Activated CD8-positive, alpha-beta T cell treated with anti-CD3 and anti-CD28 coated beads for 36 hours (primary cell): ENCODE measurements around the gene LAMTOR2. TPM values are rescaled to one million over a fixed set of nuclear protein-coding genes. Genes with fewer than 3 reads are reported as not detected.

Source experiments
- ATAC-seq: fragments of 200-7000 bp; cut with Tn5 transposase; one replicate; pipeline ENCODE4 v1.10.0; 2021; ENCODE audit warnings: mild to moderate bottlenecking, moderate library complexity
- CTCF ChIA-PET: fragments of 350-600 bp; sonication (Branson Sonifier 250); formaldehyde crosslinking; loops from one replicate; lab custom pipeline; 2021; ENCODE audit warnings: antibody characterized with exemption; lab: Charles Lee
- POLR2A ChIA-PET: fragments of 350-600 bp; sonication (Branson Sonifier 250); formaldehyde crosslinking; loops from one replicate; lab custom pipeline; 2021; ENCODE audit warnings: antibody characterized with exemption; lab: Charles Lee
- DNase-seq: peaks from one replicate; pipeline ENCODE4 v3.0.0-alpha.2; 2020
- H3K27ac Mint-ChIP-seq: one replicate; pipeline ENCODE4 v1.8.0; 2021; ENCODE audit warnings: mild to moderate bottlenecking, mixed read lengths
- H3K27me3 Mint-ChIP-seq: one replicate; pipeline ENCODE4 v1.8.0; 2021; ENCODE audit warnings: mixed read lengths
- H3K36me3 Mint-ChIP-seq: one replicate; pipeline ENCODE4 v1.8.0; 2021; ENCODE audit warnings: low read depth, mixed read lengths
- H3K4me1 Mint-ChIP-seq: one replicate; pipeline ENCODE4 v1.8.0; 2021; ENCODE audit warnings: low read depth, mixed read lengths
- H3K4me3 Mint-ChIP-seq: one replicate; pipeline ENCODE4 v1.8.0; 2021; ENCODE audit warnings: mild to moderate bottlenecking, moderate library complexity, mixed read lengths
- H3K9me3 Mint-ChIP-seq: one replicate; pipeline ENCODE4 v1.8.0; 2021; ENCODE audit warnings: mixed read lengths
- intact Hi-C: fragments of 100-400 bp; cut with micrococcal nuclease; formaldehyde crosslinking; loops from one replicate; pipeline ENCODE4 v1.10.0; 2022
- total RNA-seq, 2 experiments: library from RNA; stranded (reverse); gene quantifications; one replicate each; pipeline ENCODE4 v1.2.3, GENCODE V29; 2021
- TF ChIP-seq, protein P1 (sequence below): fragments of 200-600 bp; IDR thresholded peaks from one replicate; pipeline ENCODE4 v1.8.0; 2022; ENCODE audit warnings: antibody characterized with exemption, mild to moderate bottlenecking

LAMTOR2 gene
- total RNA-seq, 2 experiments from 2014 or later, result 48.9 to 49.4 TPM

DNA sequence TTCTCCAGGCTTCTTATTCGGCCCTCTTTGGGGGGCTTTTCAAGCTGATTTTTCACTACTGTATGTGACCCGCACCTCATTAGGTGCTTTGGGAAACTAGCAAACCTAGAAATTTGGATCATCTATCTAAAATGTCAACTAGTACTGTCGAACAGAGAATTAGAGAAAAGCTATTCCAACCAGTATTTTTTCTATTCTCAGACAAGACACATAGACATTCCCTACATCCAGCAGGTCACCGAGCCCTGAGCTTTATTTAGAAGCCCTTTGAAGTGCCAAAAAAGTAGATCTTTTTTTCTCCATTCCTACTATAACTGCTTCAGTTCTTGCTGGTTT is 33.5 kb upstream of the LAMTOR2 start:
- H3K27me3 Mint-ChIP-seq, result peaks cover 5% of the 10 kb centered on the region
- ATAC-seq, result no peak
- H3K4me1 Mint-ChIP-seq, result peaks cover 25% of the 10 kb centered on the region
- peak overlapping the region; percentile 94 for H3K27ac Mint-ChIP-seq
- intact Hi-C loops, result loop anchor here (2.0 kb wide), 1 partner anchor 34 kb away; the partner anchor contains the start of gene LAMTOR2
- CTCF ChIA-PET, result interaction anchor here (1.3 to 5.9 kb wide), 4 partner anchors 31 to 109 kb away, joined by 4 to 26 read pairs (median 6); no protein-coding TSS in a partner anchor
- POLR2A ChIA-PET, result interaction anchor here (0.5 to 2.8 kb wide), 12 partner anchors 11 to 279 kb away, joined by 3 to 17 read pairs (median 3); no protein-coding TSS in a partner anchor
- H3K36me3 Mint-ChIP-seq, result peaks cover 28% of the 10 kb centered on the region
- DNase-seq, result no peak
- TF ChIP-seq, protein P1, sequence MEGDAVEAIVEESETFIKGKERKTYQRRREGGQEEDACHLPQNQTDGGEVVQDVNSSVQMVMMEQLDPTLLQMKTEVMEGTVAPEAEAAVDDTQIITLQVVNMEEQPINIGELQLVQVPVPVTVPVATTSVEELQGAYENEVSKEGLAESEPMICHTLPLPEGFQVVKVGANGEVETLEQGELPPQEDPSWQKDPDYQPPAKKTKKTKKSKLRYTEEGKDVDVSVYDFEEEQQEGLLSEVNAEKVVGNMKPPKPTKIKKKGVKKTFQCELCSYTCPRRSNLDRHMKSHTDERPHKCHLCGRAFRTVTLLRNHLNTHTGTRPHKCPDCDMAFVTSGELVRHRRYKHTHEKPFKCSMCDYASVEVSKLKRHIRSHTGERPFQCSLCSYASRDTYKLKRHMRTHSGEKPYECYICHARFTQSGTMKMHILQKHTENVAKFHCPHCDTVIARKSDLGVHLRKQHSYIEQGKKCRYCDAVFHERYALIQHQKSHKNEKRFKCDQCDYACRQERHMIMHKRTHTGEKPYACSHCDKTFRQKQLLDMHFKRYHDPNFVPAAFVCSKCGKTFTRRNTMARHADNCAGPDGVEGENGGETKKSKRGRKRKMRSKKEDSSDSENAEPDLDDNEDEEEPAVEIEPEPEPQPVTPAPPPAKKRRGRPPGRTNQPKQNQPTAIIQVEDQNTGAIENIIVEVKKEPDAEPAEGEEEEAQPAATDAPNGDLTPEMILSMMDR, result no peak
- peak overlapping the region; percentile 82 for H3K4me3 Mint-ChIP-seq
- no peaks in the 10 kb centered on the region for H3K9me3 Mint-ChIP-seq

DNA sequence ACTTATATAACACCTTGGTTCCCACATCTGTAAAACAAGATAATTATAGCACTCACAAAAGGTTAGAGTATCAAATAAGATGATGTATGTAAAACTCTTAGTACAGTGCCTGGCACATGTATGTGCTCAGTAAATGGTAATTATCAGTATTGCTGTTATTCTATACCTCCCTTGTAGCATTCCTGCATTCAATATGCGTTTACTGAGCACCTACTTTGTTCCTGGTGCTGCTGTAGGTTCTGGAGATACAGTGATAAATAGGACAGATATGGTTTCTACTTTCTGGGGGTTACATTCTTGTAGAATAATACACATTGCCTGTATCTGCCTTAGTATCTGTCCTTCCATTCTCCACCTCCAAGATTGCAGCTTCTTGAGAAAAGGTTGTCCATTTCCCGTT is 32.6 kb upstream of the LAMTOR2 start:
- peaks cover 25% of the 10 kb centered on the region for H3K36me3 Mint-ChIP-seq
- ChIA-PET CTCF (interaction anchor here (0.9 to 5.9 kb wide), 3 partner anchors 31 to 108 kb away, joined by 3 to 26 read pairs (median 4); no protein-coding TSS in a partner anchor), POLR2A (interaction anchor here (0.6 to 2.0 kb wide), 6 partner anchors 9 to 88 kb away, joined by 3 to 5 read pairs (median 4); no protein-coding TSS in a partner anchor)
- ATAC-seq (no peak), DNase-seq (no peak)
- H3K9me3 Mint-ChIP-seq, result no peaks in the 10 kb centered on the region
- TF ChIP-seq, protein P1, result no peak
- no peak overlapping the region for H3K27ac Mint-ChIP-seq
- intact Hi-C loops, result loop anchor here (2.0 kb wide), 1 partner anchor 33 kb away; the partner anchor contains the start of gene LAMTOR2
- H3K4me1 Mint-ChIP-seq, result peaks cover 23% of the 10 kb centered on the region
- peak overlapping the region; percentile 26 for H3K4me3 Mint-ChIP-seq
- peaks cover 5% of the 10 kb centered on the region for H3K27me3 Mint-ChIP-seq

DNA sequence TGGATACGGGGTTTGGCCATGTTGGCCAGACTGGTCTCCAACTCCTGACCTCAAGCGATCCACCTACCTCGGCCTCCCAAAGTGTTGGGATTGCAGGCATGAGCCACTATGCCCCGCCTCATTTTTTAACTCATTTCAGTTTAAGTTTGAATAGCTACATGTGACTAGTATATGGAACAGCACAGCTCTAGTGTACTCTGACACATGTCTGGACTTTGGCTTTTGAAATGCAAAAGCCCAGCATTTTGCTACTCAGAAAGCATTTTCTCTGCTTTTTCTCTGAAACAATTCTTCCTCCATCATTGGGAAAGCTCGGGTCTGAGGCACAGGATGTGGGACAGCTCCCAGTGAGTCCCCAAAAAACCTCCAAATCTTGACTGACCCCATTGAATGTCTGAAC is 29.8 kb upstream of the LAMTOR2 start:
- Mint-ChIP-seq H3K4me1 (peaks cover 11% of the 10 kb centered on the region), H3K36me3 (peaks cover 7% of the 10 kb centered on the region), H3K27me3 (peaks cover 5% of the 10 kb centered on the region), H3K27ac (no peak overlapping the region), H3K9me3 (no peaks in the 10 kb centered on the region), H3K4me3 (no peak overlapping the region)
- ATAC-seq (no peak), DNase-seq (no peak)
- intact Hi-C loops, result no loop called here
- POLR2A ChIA-PET, result no interaction called here
- CTCF ChIA-PET, result interaction anchor here (0.9 to 2.5 kb wide), 5 partner anchors 10 to 71 kb away, joined by 3 to 21 read pairs (median 5); no protein-coding TSS in a partner anchor
- TF ChIP-seq, protein P1, result no peak

DNA sequence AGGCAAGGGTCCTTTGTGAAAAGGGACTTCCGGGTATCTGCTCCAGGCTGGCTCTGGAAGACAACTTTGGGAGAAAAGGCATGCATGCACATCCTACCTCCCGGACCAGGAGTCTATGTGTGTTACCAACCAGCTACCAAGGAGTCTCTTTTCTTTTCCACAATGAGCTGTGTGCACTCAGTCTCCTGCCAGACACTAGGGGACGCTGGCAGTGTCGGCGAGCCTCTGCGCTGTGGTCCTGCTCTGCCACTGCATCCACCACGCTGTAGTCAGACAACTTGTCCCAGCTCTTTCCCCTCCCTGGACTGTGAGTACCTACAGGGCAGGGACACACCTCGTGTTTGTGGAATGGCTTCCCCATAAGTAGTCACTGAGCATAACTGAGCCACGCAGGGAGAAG is 28.7 kb upstream of the LAMTOR2 start:
- POLR2A ChIA-PET, result no interaction called here
- peaks cover 5% of the 10 kb centered on the region for H3K27me3 Mint-ChIP-seq
- DNase-seq (peak; percentile 65), ATAC-seq (peak; percentile 90)
- CTCF ChIA-PET, result interaction anchor here (0.8 to 2.5 kb wide), 10 partner anchors 19 to 104 kb away, joined by 3 to 21 read pairs (median 4); partner anchors contain the start of gene UBQLN4
- intact Hi-C loops, result no loop called here
- H3K27ac Mint-ChIP-seq, result no peak overlapping the region
- H3K36me3 Mint-ChIP-seq, result no peaks in the 10 kb centered on the region
- no peak overlapping the region for H3K4me3 Mint-ChIP-seq
- H3K4me1 Mint-ChIP-seq, result peaks cover 7% of the 10 kb centered on the region
- no peaks in the 10 kb centered on the region for H3K9me3 Mint-ChIP-seq
- TF ChIP-seq, protein P1, result peak; percentile 46

DNA sequence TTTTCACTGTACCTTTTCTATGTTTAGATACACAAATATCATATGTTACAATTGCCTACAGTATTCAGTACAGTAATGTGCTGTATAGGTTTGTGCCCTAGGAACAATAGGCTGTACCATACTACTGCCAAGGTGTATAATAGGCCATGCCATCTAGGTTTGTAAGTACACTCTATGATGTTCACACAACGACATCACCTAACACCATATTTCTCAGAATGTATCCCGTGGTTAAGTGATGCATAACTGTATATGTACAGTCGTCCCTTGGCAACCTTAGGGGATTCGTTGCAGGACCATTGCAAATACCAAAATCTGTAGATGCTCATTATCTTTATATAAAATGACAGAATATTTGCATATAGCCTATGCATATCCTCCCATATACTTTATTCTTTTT is 28.0 kb upstream of the LAMTOR2 start:
- CTCF ChIA-PET, result interaction anchor here (0.8 to 1.4 kb wide), 6 partner anchors 19 to 104 kb away, joined by 3 to 5 read pairs (median 3); no protein-coding TSS in a partner anchor
- intact Hi-C loops, result no loop called here
- H3K4me3 Mint-ChIP-seq, result no peak overlapping the region
- H3K36me3 Mint-ChIP-seq, result no peaks in the 10 kb centered on the region
- peak; percentile 46 for ATAC-seq
- POLR2A ChIA-PET, result no interaction called here
- no peak for DNase-seq
- peaks cover 4% of the 10 kb centered on the region for H3K4me1 Mint-ChIP-seq
- peaks cover 5% of the 10 kb centered on the region for H3K27me3 Mint-ChIP-seq
- no peak overlapping the region for H3K27ac Mint-ChIP-seq
- TF ChIP-seq, protein P1, result no peak
- no peaks in the 10 kb centered on the region for H3K9me3 Mint-ChIP-seq
